ENCODE data around the gene SH3RF3. TPM values are rescaled to one million over a fixed set of nuclear protein-coding genes. Genes with fewer than 3 reads are reported as not detected.

SH3RF3 gene
- total RNA-seq, 2 donors from 2014 or later, result 1.5 to 1.8 TPM

- Mint-ChIP-seq H3K36me3 (ENCODE audit: low read depth) (no peaks in the 10 kb centered on the region), H3K9me3 (peaks cover 4% of the 10 kb centered on the region), H3K27me3 (ENCODE audit: insufficient read depth) (no peaks in the 10 kb centered on the region), H3K4me3 (no peak overlapping the region), H3K27ac (no peak overlapping the region), H3K4me1 (no peaks in the 10 kb centered on the region)
- no peaks in the 10 kb centered on the region for H3K9me3 ChIP-seq (ENCODE audit: control insufficient read depth, low read length)
- no peaks in the 10 kb centered on the region for H3K4me1 ChIP-seq (ENCODE audit: control insufficient read depth, insufficient read depth, low read length)
- H3K27me3 ChIP-seq (ENCODE audit: control insufficient read depth, insufficient read depth, low read length, poor library complexity, severe bottlenecking), result no peaks in the 10 kb centered on the region
- H3K27ac ChIP-seq (ENCODE audit: low read depth, low read length), result no peak overlapping the region
- H3K4me3 ChIP-seq (ENCODE audit: low read length), result no peak overlapping the region
- WGBS, 2 experiments (ENCODE audit: insufficient coverage in 1 of 2, insufficient read length in 1 of 2), result 76 to 85% methylated on average over 5 to 9 of the region's 9 CpGs
- H3K36me3 ChIP-seq (ENCODE audit: control insufficient read depth, insufficient read depth, low read length), result no peaks in the 10 kb centered on the region
- peak; percentile 33 for DNase-seq
- TF ChIP-seq CTCF (conservative IDR thresholded peaks at IDR 0.05), result no peak
- H3K9ac ChIP-seq (ENCODE audit: extremely low read depth, low read length, poor library complexity, severe bottlenecking), result no peak overlapping the region
Measured at GRCh38 chr2:109351164-109351756, 222.3 kb downstream of the SH3RF3 start.

- no peak for TF ChIP-seq CTCF (conservative IDR thresholded peaks at IDR 0.05)
- peaks cover 4% of the 10 kb centered on the region for H3K9me3 Mint-ChIP-seq
- H3K9ac ChIP-seq (ENCODE audit: extremely low read depth, low read length, poor library complexity, severe bottlenecking), result no peak overlapping the region
- no peaks in the 10 kb centered on the region for H3K9me3 ChIP-seq (ENCODE audit: control insufficient read depth, low read length)
- no peaks in the 10 kb centered on the region for H3K4me1 Mint-ChIP-seq
- no peaks in the 10 kb centered on the region for H3K4me1 ChIP-seq (ENCODE audit: control insufficient read depth, insufficient read depth, low read length)
- H3K27ac Mint-ChIP-seq, result no peak overlapping the region
- H3K36me3 Mint-ChIP-seq (ENCODE audit: low read depth), result no peaks in the 10 kb centered on the region
- WGBS, 2 experiments (ENCODE audit: insufficient coverage in 1 of 2, insufficient read length in 1 of 2), result 93 to 97% methylated on average over 17 to 20 of the region's 20 CpGs
- no peak overlapping the region for H3K27ac ChIP-seq (ENCODE audit: low read depth, low read length)
- H3K4me3 ChIP-seq (ENCODE audit: low read length), result no peak overlapping the region
- no peak overlapping the region for H3K4me3 Mint-ChIP-seq
- DNase-seq, result peak; percentile 24
- H3K27me3 Mint-ChIP-seq (ENCODE audit: insufficient read depth), result no peaks in the 10 kb centered on the region
- H3K27me3 ChIP-seq (ENCODE audit: control insufficient read depth, insufficient read depth, low read length, poor library complexity, severe bottlenecking), result no peaks in the 10 kb centered on the region
- no peaks in the 10 kb centered on the region for H3K36me3 ChIP-seq (ENCODE audit: control insufficient read depth, insufficient read depth, low read length)
Measured at GRCh38 chr2:109352056-109352897, 223.3 kb downstream of the SH3RF3 start.

- Histone ChIP-seq H3K4me3 (ENCODE audit: low read length) (no peak overlapping the region), H3K9me3 (ENCODE audit: control insufficient read depth, low read length) (peaks cover under 1% of the 10 kb centered on the region), H3K27ac (ENCODE audit: low read depth, low read length) (no peak overlapping the region), H3K36me3 (ENCODE audit: control insufficient read depth, insufficient read depth, low read length) (no peaks in the 10 kb centered on the region), H3K4me1 (ENCODE audit: control insufficient read depth, insufficient read depth, low read length) (no peaks in the 10 kb centered on the region), H3K9ac (ENCODE audit: extremely low read depth, low read length, poor library complexity, severe bottlenecking) (no peak overlapping the region), H3K27me3 (ENCODE audit: control insufficient read depth, insufficient read depth, low read length, poor library complexity, severe bottlenecking) (no peaks in the 10 kb centered on the region)
- DNase-seq, result peak; percentile 24
- no peak for TF ChIP-seq CTCF (conservative IDR thresholded peaks at IDR 0.05)
- no peaks in the 10 kb centered on the region for H3K4me1 Mint-ChIP-seq
- peaks cover 9% of the 10 kb centered on the region for H3K9me3 Mint-ChIP-seq
- H3K27me3 Mint-ChIP-seq (ENCODE audit: insufficient read depth), result no peaks in the 10 kb centered on the region
- no peak overlapping the region for H3K27ac Mint-ChIP-seq
- H3K36me3 Mint-ChIP-seq (ENCODE audit: low read depth), result no peaks in the 10 kb centered on the region
- WGBS, 2 experiments (ENCODE audit: insufficient coverage in 1 of 2, insufficient read length in 1 of 2), result 88 to 92% methylated on average over 11 to 14 of the region's 14 CpGs
- H3K4me3 Mint-ChIP-seq, result no peak overlapping the region
Measured at GRCh38 chr2:109352898-109353689, 224.1 kb downstream of the SH3RF3 start.
